HG02970 (cell line): ENCODE results near the gene CHN2.
"Not testable (repeated sequence)": the region's sequence is repeated elsewhere in the genome, so short reads cannot be mapped to it uniquely, and the experiment has no call there.

ENCODE experiments used
- ATAC-seq: cut with Tn5 transposase; IDR thresholded peaks from one replicate; pipeline ENCODE4 v1.9.1; 2021; ENCODE audit warnings: mild to moderate bottlenecking, moderate library complexity, moderate number of reproducible peaks; ENCODE audit not compliant: unreplicated experiment, low FRiP score

CHN2 gene

DNA sequence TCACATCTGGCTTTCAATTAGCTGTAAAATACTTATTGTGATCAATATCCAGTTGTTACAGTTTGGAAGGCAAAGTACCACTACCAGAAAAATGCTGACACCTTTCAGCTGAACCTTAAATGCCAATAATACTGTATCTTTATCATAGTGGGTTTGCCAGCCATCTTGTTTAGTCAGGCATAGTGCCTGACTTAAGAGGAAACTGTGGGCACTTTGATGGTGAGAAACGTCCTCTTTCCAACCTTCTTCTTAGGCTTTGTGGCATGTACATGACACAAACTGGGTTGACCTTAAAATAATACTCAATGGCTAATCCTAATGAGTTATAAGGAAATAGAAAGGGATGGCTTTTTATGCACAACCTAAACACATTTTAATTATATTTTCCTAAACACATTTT is 316.8 kb downstream of the CHN2 start:
- ATAC-seq = no peak

DNA sequence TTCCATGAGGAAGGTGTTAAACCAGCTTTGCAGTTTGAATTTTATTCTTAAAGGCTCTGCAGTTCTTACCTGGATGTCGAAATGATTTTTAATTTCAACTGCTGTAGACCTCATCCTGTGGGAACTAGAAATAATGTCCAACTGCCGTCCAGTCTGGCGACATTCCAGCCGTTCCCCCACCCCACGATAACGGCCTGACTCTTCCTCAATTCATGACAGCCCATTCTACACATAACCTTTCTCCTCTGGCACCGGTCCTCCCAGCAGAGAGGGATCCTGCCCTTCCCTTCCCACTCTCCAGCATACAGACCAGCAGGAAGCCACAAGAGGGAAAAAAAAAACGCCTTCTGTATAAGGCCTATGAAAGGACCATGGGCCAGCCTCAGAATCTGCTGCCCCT is 317.3 kb downstream of the CHN2 start:
- ATAC-seq = no peak

DNA sequence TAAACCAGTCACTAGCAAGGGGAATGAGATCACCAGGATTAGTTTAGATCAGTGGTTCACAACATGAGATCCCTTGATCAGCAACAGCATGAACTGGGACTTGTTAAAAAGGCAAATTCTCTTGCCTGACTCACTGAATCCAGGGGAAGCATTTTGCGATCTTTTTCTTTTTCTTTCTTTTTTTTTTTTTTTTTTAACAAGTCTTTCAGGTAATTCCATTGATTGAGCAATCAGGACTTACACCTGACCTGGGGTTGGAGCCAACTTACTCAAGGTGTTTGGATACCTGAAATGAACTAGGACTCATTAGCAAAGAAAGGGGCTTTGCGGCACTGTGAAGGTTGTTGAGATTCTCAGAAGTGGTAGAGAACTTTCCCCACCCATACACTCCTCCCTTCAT is 321.9 kb downstream of the CHN2 start:
- ATAC-seq = no peak

DNA sequence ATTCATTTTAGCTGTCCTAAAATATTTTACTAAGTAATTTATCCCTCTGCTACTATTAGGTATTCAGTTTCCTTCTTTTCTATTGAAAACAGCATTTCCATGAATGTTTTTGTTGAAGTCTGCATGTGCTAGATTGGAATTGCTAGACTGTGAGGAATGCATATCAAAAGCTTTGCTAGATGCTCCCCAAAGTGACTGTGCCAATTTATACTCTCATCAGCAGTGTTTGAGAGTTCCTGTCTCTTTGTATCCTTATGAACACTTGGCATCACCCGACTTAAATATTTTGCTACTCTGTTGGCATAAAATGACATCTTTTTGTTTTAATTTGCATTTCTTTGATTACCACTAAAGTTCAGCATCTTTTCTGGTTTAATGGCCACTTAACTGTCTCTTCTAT is 324.0 kb downstream of the CHN2 start:
- ATAC-seq = no peak

DNA sequence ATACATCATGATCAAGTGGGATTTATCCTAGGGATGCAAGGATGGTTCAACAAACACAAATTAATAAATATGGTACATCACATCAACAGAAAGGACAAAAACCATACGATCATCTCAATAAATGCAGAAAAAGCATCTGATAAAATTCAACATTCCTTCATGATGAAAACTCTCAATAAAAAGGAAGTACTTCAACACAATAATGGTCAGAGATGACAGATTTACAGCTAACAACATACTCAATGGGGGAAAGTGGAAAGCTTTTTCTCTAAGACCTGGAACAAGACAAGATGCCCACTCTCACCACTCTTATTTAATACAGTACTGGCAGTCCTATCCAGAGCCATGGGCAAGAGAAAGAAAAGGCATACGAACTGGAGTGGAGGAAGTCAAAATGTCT is 329.2 kb downstream of the CHN2 start:
- ATAC-seq = no peak

- ATAC-seq = no peak
Measured at GRCh38 chr7:29527505-29528108, 333.0 kb downstream of the CHN2 start.

DNA sequence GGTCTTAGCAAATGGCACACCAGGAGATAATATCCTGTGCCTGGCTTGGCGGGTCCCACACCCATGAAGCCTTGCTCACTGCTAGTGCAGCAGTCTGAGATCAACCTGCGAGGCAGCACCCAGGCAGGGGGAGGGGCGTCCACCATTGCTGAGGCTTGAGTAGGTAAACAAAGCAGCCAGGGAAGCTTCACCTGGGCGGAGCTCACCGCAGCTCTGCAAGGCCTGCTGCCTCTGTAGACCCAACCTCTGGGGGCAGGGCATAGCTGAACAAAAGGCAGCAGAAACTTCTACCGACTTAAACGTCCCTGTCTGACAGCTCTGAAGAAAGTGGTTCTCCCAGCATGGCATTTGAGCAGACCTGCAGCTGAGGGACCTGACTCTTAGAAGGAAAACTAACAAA is 334.0 kb downstream of the CHN2 start:
- not testable (repeated sequence) for ATAC-seq
